Measurements from ENCODE around the gene TBL1XR1.
A peak's percentile ranks its signal among the peaks of the same experiment; 100 is the strongest.
"Not testable (repeated sequence)": the region's sequence is repeated elsewhere in the genome, so short reads cannot be mapped to it uniquely, and the experiment has no call there.

The TBL1XR1 gene

DNA sequence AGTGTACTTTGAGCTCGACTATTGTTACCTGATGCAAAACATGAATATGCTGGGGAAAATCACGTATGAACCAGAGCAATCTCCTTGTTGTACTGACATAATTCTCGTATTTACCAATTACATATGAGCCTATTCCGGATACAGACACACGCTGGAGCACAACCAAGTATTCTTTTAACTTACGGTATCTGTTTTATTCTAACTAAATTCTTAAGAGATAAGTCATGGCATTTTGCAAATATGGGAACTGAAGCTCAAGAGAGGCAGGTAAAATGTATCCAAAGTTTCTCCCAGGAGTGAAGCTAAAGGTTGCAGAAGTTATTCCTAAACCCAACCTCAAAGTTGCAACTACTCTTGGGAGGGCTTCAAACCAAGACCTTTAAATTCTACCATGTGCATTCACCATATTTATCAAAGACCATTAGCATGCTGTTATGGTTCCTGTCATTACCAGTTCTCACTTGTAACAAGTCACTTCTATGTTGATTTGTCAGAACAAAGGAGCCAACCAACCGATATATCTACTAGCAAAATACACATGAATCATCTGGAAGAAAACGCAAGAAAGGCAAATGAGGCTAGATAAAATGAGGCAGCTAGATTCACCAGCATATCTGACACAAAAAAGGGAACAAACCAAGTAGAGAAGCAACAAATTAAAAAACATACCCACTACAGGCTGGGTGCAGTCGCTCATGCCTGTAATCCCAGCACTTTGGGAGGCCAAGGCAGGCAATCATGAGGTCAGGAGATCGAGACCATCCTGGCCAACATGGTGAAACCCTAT is 17.8 kb downstream of the TBL1XR1 start:
- no peak for DNase-seq

DNA sequence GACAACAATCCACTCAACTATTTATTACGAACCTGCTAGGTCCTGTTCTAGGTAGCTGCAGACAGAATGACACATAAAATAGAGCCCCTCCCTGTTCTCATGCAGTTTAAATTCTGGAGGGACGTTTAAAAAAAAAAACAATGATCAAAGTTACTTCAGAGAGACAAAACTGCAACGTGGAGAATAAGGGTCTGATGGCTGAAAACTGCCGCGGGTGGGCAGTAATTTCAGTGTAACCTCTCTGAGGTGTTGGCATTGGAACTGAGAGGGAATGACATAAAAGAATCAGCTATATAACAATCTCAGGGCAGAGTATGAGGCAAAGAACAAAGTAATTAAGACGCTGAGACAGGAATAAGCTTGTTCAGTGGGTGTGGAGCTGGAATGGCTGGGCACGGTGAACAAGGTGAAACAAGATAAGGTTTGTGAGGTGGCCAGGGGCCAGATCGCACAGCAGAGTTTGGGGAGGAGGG is 19.5 kb downstream of the TBL1XR1 start:
- DNase-seq, result no peak

DNA sequence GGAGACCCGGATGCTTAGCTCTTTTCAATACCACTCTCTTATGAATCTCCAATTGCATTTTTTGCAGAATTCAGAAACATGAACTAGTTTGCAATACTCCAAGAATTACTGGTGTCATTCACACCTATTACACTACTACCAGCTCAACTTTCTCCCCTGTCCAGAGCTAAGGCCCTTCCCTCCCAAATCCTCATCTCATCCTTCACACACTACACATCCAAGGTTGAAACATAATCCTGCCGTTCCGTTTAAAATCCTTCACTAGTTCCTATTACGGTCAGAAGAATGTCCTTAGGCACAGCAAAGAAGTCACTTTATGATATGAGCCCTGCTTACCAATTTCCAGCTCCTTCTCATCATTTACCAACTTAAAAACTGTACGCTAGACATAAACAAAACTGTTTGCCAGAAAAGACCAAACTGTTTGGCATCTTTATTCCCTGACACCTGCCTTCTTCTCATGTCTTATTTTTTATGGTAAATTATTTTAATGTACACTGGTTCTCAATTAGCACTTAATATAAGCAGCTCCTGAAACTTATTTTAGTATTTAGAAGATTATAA is 22.6 kb downstream of the TBL1XR1 start:
- no peak for DNase-seq

DNA sequence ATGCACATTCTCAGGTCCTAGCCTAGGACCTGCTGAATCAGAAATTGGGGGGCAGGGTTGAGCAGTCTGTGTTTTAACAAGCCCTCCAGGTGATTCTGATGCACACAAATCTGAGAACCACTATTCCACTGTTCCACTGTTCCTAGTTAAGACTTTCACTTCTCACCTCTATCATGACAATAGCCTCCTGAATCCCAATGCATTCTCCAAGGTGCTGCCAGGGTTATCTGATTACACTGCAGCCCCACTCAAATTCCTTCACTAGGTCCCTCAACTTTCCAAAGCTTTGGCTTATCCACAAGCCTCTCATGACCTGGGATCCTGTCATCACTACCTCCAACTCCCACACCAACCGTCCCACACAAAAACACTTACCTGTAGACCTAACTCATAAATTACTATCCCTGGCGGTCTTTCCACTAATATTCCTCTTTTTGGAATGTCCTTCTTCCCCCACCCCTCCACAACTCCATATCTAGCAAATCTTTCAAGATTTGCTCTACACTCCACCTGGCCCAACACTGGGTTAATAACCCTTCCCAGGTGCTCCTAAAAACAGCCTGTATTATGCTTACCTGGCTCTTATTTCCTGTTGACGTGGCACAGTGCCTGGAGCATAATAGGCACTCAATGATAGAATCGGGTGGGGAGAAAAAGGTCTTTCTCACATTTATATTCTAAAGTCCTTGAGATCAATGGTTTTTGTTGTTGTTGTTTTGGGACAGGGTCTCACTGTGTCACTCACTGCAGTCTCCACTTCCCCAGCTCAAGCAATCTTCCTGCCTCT is 27.2 kb downstream of the TBL1XR1 start:
- DNase-seq, result no peak

DNA sequence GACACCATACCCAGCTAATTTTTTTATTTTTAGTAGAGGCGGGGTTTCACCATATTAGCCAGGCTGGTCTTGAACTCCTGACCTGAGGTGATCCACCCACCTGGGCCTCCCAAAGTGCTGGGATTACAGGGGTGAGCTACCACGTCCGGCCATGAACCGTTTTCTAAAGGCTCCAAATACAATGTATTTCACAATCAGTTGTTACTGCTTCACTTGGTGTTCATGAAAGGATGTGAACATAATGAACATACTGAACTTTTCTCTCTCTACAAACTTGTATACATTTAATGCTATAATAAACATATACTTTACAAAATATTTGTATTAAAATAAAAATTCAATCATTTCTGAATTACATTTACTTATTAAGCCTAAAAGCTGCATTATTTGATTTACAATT is 28.9 kb downstream of the TBL1XR1 start:
- no peak for DNase-seq

DNA sequence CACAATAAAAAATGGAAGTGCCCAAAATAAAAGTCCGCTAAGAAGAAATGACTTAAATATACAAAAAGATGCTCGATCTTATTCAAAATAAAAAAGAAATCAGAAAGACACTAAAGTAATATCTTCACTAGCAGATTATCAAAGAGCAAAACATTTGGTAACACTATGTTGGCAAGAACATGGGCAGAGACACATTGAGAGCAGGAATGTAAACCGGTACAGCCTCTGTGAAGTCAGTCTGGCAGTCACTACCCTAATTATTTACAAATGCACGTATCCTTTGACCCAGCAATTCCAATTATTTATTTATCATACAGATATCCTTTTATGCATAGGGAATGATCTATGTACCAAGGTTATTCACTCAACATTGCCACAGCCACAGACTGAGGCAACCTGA is 34.5 kb downstream of the TBL1XR1 start:
- DNase-seq, result no peak

DNA sequence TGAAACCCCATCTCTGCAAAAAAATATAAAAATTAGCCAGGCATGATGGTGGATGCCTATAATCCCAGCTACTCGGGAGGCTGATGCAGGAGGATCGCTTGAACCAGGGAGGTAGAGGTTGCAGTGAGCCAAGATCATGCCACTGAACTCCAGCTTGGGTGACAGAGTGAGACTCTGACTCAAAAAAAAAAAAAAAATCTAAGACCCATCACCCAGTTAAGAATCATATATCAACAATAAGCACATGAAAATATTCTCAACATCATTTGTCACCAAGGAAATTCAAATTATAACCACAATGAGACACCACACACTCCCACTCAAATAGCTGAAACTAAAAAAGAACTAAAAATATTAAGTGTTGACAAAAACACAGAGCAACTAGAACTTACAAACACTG is 35.7 kb downstream of the TBL1XR1 start:
- not testable (repeated sequence) for DNase-seq

DNA sequence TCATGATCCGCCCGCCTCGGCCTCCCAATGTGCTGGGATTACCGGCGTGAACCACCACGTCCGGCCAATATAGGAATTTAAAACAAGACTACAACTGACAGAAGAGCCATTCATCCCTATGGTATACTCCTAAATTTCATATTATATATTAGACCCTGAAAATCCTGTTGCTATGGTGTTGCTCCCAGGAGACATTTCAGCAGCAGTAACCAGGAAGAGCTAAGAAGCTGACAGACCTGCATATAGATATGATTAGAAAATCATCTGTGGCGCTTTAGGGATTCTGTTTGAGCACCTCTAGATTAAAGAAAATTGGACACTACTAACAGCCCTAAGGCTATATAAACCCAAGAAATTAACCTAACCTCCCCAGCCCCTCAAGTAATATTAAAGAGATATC is 38.8 kb downstream of the TBL1XR1 start:
- DNase-seq, result no peak

DNA sequence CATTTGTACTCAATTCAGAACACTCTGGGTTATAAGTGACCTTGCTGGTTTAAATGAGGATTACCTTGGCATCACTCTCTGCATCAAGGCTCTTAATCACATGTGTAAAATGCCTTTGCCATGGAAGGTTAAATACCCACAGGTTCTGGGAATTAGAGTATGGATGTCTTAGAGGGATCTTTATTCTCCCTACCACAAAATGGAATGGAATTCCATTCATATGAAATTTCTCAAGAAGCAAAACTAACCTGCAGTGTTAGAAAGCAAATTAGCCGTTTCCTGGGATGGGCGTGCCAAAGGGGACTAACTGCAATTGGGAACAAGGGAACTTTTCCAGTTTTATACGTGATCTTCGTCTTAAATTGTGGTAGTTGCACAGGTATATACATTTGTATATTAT is 39.8 kb downstream of the TBL1XR1 start:
- DNase-seq, result no peak

DNA sequence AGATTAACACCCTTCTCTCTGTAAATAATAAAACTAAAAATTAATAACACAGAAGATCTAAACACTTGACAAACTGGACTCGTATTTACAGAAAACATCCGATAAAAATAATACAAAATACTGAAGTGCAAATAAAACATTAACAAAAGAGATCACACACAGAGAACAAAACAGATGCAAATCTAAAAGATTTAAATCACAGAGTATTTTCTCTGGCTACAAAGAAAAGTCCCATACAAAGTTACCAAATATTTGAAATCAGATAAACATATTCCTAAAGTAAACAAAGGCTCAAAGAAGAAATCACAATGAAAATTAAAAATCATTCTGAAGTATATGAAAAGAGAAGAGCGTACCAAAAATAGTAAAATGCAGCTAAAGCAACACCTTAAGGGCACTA is 42.5 kb downstream of the TBL1XR1 start:
- no peak for DNase-seq

DNA sequence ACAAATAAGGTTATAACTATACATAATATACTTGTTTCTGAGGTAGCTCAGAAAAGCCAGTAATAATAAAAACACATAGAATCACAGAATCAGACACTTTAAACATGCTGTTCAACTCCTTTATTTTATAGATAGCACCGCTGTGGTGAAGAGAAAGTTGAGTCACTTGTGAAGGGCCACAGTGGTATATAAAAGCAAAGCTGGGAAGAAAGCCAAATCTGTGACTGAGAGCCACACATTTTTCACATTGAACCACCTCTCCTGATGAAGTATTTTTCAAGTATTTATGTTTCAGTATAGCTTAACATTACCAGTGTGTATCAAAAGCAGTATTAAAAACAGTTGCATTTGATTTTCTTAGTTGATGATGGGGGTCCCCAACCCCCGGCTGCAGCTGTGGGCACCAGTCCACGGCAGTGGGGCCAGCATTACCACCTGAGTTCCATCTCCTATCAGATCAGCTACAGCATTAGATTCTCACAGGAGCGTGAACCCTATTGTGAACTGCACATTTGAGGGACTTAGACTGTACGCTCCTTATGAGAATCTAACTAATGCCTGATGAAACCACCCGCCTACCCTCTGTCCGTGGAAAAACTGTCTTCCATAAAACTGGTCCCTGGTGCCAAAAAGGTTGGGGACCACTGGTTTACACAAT is 46.2 kb downstream of the TBL1XR1 start:
- peak; percentile 8 for DNase-seq

DNA sequence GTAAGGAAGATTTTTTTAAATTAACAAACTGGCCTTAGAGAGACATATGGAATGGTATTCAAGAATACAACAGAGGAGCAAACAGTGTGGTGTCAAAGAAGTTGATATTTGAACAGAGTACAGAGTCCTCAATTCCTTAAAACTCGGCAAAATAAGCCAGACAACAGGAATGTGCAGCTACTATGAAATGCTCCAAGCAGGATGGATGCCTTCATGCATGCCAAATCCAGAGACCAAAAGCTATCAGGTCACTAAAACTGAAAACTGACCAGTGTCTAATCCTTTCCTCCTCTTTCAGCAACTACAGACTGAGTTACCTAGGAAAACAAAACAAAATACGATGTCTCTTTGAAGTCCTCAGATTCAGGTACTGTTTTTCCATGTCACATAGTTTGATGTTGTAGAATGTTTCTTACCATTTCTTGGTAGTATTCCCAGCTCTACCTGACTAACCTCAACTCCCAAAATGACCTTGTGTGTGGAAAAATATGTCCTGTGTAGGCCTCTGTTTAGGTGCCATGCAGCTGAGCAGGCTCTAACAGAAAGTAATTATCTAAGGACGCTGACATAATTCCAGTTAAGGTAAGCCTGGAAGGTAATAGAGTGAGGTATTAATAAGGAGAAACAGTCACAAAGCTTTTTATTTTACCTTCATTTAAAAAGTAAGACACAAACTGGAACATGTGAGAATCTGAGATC is 46.9 kb downstream of the TBL1XR1 start:
- DNase-seq, result no peak

DNA sequence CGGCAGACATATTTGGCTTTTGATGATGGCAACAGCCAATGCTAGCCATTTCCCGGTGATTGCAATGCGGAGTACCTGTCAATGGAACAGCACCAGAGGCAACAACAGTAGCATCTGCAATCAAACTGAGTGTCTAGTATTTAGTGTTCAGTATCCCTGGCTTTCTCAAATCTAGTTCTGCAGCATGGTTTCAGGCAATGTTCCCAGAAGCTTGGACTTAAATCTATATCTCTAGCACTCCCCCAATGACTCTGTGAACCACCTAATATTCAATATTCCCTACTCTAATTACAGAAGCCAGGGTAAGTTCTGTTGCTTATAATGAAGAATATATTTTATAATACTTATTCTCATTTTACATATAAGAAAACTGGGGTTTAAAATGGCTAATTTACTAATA is 48.2 kb downstream of the TBL1XR1 start:
- DNase-seq, result no peak

DNA sequence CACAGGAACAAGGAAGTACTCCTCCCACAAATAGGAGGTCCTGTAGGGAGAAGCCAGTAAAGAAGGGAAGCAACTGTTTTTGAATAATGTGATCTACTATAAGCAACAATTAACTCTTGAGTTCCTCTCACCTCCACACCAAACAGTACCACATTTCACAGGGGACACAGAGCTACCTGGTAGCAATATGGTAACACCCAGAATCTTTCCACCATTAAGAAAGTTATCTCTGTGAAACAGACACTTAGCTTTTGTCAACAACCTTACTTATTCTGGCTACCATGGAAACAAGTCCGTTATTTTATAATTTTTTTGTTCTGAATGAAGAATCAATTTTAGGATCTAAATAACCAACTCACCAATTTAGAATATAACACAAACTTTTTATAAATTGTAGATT is 49.5 kb downstream of the TBL1XR1 start:
- no peak for DNase-seq

DNA sequence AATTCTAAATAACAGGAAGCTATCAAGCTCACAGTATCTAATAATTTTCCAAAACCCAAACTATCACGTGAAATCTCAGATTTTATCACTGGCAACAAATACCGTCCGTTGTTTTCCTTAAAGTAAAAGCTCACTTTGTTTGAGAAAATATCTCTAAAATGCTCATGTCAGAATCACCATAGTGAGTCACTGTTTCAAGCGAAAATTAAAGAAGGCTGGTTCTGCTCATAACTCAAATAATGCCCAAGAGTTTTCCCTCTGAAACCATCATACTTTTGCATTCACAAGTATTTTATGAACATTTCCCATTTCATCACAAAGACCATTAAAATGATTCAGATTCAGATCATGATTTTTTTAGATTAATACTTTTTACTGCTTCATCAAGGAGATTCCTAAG is 50.6 kb downstream of the TBL1XR1 start:
- DNase-seq, result no peak

DNA sequence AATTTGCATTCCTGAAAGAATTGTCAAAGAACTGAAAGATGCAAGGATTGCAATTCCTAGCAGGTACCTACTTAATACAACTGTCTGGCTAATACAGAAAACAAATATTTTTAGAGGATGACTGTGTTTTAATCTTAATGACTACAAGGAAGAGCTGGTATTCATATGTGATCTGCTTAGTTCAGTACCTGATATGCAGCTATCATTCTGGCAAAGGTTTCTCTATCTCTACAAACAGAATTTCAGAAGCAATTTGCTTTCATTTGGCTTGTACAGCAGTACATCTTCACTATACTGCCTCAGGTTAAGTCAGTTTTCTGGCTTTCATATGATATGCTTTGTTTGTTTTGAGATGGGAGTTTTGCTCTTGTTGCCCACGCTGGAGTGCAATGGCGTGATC is 51.3 kb downstream of the TBL1XR1 start:
- DNase-seq, result no peak

DNA sequence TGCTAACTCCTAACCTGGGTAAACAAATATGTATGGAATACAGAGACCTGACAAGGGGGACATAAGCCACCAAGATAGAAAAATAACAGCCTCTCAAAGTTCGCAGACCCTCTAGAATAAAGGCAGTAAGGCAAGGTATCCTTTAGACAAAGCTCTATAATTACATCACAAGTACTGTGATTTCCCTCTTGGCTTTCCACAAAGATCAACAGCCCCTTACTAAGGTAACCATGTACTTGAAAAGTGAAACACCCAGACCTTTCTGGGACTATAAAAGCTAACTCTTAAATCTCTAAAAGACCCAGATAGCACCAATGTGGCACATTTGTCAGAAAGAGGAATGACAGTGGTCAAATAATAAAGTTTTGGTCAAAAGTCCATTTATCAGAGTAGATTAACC is 51.9 kb downstream of the TBL1XR1 start:
- DNase-seq, result no peak

DNA sequence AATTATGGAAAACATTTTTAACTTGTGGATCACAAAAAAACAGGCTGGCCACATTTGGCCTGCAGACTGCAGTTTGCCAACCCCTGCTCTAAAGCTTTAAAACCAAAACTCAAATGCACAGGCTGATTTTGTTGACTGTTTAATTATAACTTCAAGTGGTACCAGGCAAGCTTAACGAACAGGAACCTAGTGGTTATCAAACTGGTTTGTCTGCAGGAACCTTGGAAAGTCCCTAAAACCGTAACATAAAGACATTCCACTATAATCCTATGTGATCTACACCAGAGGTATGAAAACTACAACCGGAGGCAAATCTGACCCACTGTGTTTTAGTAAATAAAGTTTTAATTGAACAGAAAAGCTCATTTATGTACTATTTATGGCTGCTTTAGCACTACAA is 52.4 kb downstream of the TBL1XR1 start:
- no peak for DNase-seq

DNA sequence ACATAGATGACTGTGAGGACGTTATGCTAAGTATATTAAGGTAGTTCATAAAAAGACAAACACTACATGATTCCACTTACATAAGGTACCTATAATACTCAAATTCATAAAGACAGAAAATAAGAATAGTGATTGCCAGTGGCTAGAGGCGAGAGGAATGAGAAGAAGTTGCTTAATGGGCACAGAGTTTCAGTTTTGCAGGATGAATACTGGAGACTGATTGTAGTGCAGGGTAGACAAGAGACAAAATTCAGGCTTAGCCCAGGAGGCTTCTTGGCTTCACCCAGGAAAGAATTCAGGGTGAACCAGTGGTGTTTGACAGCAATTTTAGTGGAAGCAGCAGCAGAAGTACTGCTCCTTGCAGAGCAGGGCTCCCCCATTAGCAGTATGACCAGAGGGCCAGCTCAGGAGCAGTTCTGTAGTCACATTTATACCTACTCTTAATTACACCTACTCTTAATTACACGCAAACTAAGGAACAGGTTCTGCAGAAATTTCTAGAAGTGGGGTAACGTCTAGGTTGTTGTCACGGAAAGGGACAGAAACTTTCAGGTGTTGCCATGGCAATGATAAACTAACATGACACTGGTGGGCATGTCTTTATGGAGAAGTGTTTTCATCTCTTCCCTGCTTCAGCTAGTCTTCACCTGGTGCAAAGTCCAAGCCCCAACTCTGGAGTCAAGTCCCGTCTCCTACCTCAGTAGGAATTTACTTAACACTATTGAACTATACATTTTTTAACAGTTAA is 55.2 kb downstream of the TBL1XR1 start:
- no peak for DNase-seq

DNA sequence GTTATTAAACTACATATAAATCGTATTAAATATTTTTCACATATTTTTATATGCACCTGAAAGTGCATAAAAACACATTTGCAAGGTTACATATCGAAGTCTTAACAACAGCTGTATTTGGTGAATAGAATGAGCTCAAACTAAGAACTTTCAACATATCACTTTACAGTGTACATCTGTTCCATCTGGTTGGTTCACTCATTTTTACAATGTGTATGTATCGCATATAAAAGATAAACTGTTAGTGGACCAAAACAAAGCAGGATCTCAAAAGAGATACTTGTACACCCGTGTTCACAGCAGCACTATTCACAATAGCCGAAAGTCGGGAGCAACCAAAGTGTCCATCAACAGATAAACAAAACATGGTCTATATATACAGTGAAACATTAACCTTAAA is 55.8 kb downstream of the TBL1XR1 start:
- DNase-seq, result no peak

DNA sequence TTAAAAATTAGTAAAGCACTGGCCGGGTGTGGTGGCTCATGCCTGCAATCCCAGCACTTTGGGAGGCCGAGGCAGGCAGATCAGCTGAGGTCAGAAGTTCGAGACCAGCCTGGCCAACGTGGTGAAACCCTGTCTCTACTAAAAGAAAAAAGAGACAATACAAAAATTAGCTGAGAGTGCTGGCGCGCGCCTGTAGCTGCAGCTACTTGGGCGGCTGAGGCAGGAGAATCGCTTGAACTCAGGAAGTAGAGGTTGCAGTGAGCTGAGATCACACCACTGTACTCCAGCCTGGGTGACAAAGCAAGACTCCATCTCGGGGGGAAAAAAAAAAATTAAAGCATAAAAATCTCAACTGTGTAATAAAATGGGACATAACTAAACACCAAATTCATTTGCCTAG is 58.1 kb downstream of the TBL1XR1 start:
- DNase-seq, result not testable (repeated sequence)

All from NCI-H446 treated with DMSO at 0.1 percent for 48 hours (cell line).